Measurements from ENCODE around the gene CNIH3.
"Not testable (repeated sequence)": the region's sequence is repeated elsewhere in the genome, so short reads cannot be mapped to it uniquely, and the experiment has no call there.

The CNIH3 gene

DNA sequence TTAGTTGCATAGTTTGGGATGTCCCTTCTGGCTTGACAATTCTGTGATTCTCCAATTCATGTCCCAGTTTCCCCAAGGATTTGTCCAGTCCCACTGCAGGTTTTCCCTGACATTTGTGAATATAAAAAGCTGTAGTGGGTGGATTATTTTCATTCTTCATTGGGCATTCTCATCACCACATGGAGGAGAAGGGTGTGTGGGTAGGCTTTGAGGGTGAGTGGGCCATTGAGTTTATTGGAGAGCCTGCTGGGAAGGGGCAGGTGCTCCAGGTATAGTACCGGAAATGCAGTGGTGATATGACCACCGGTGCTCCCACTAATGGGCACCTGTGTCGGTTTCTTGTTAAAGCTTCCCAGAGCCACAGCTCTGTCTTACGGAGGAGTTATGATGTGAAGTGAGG lies 74.5 kb downstream of the CNIH3 start:
- DNase-seq = no peak

- no peak for DNase-seq
These were observed 75.2 kb downstream of the CNIH3 start for GRCh38 chr1:224691148-224691925.

DNA sequence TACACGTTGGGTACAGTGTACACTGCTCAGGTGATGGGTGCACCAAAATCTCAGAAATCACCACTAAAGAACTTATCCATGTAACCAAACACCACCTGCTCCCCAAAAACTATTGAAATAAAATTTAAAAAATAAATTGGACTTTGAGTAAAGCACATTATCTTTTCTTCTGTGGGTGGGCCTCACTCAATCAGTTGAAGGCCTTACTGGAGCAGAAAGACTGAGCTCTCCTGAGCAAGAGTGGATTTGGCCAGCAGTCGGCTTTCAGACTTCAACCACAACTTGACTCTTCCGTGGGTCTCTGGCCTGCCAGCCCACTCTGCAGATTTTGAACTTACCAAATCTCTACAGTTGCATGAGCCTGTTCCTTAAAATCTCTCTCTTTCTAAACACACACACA lies 78.9 kb downstream of the CNIH3 start:
- no peak for DNase-seq

DNA sequence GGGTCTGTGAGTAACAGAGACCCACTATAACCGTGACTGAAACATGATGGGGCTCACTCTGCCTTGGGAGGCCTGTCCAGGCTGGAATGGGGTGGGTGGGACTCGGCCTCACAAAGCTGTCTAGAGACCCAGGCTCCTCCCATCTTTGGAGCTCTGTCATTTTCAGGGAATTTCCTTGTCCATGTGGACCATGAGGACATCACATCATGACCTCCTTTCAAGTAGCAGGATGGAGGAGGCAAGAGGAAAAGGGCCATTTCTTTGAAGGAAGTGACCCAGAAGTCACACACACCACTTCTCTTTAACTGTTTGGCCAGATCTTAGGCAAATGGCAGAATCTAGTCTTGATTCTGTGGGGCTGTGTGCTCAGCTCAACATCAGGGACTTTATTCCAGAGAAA lies 79.9 kb downstream of the CNIH3 start:
- no peak for DNase-seq

GRCh38 chr1:224696891-224697765 lies 81.0 kb downstream of the CNIH3 start:
- DNase-seq = no peak

GRCh38 chr1:224698015-224698451 lies 81.9 kb downstream of the CNIH3 start:
- no peak for DNase-seq

DNA sequence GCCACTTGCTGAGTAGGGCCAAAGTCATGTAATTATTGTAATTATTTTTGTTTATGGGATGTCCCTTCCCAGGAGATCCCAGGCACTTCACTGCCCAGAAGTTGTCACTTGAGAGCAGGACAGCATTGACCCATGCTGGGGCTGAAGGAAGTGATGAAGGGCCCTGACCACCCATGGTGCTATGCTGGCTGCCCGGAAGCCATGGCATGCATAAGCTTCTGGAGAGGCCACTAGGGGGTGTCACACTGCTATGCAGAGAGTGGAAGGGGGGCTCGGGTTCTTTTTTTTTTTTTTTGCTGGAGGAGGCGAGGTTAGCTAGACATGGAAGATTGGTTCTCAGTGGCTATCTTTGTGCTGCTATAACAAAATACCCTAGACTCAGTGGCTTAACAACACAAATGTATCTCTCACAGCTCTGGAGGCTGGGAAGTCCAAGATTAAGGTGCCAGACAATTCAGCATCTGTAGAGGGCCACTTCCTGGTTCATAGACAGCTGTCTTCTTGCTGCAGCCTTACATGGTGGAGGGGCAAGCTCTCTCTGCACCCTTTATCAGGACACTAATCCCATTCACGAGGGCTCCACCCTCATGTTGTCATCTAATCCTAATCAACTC lies 84.9 kb downstream of the CNIH3 start:
- DNase-seq = no peak

DNA sequence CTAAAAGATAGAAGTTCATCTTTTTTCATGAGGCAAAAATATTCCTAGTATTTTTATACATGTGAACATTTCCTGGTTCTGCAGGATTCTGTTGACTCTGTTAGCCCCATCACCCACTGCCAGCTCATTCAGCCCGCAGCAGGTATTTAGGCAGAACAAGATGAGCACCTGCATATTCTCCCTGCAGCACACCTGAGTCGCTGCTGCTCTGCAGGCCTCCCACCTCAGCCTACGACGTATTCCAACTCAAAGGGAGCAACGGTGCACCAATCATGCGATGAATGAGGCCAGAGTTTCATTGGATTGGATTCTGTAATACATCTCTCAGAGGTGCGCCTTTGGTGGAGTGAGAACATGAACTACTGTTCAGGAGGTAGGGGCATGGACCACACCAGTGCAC lies 87.6 kb downstream of the CNIH3 start:
- no peak for DNase-seq

DNA sequence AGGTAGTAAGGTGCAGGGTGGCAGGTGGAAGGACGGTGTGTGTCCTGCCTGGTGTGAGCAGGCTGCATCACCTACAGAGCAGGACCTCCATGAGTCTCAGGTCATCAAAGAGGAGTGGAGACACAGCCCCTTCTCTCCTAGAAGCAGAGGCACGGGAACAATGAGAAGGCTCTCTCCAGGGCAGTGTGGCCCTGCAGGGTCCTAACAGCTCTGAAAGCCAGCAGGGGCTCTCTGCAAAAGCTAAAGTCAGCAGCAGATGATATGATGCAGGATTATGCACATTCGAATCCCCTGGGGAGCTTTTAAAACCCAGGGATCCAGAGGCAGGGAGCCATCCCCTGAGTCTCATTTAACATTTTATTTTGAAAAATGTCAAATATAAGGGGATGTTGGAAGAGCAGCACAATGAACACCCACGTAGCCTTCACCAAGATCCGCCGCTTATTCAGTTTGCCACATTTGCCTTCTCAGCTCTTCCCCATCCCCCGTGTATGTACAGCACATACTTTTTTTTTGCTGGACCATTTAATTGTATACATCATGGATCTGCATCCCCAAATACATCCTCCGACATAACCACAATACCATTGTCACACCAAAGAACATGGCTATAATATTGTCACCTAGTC lies 88.1 kb downstream of the CNIH3 start:
- no peak for DNase-seq

DNA sequence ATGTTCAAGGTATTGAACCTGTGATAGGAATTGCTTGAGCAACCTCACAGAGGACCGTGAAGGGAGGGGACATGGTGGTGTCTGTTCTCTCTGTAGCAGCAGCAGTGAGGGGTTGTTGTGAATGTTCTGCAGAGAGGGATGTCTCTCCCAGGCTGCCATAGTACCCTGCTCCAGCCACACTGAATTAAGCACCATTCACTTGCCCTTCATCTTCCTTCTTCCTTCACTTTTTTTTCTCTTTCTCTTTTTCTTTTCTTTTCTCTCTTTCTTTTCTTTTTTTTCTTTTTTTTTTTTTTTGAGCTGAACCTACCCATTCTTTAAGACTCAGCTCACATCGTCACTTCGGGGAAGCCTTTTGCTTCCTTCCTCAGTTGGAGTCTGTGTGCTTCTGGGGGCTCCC lies 89.5 kb downstream of the CNIH3 start:
- DNase-seq = no peak

DNA sequence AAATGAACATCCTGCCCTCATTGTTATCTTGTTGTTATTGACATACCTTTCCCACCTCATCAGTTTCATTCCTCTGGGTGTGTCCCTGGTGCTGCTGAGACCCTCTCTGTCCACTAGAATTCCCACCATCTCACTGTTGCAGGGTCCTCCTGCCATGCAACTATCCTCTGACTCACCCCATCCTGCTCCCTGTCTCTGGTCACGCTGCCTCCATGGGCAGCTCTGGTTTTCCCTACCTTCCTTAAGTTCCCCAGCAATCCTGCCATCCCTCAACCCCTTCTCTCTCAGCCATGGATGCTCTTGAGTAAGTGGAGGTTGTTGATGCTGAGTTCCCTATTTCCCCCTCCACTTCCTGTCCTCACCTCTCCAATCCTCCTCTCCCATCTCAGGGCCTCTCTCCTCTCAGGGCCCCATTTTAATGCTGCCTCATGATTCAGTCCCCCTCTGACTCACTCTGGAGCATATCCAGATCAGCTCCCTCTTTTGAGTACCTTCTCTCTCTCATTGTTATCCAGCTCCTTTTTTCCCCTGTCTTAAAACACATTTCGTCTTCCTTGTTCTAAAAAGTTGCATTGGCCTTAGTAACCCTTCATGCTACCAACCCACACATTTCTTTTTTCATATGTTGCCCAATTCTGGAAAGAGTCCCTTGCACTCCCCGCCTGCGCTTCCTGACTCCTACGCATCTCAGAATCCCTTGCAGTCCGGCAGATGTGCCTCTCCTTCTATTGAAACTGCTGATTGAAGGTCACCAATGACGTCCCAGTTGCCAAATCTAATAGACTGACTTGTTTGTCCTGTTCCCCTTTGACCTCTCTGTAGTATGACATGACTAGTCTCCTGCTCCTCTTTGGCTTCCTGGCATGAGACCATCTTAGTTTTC lies 92.0 kb downstream of the CNIH3 start:
- DNase-seq = no peak

- no peak for DNase-seq
These were observed 94.1 kb downstream of the CNIH3 start for GRCh38 chr1:224710196-224710595.

DNA sequence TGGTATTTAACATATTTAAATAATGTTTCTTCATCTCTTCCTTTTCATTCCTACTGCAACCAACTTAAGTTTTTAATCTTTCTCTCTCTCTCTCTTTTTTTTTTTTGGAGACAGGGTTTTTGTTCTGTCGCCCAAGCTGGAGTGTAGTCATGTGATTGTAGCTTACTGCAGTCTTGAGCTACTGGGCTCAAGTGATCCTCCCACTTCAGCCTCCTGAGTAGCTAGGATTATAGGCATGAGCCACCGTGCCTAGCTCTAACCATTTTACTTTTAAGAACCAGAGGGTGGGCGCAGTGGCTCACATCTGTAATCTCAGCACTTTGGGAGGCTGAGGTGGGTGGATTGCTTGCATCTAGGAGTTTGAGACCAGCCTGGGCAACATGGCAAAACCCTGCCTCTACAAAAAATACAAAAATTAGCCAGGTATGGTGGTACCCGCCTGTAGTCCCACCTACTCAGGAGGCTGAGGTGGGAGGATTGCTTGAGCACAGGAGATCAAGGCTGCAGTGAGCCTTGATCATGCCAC lies 95.2 kb downstream of the CNIH3 start:
- DNase-seq = not testable (repeated sequence)

- no peak for DNase-seq
These were observed 95.8 kb downstream of the CNIH3 start for GRCh38 chr1:224711876-224712275.

- DNase-seq = no peak
These were observed 97.1 kb downstream of the CNIH3 start for GRCh38 chr1:224713228-224713627.

GRCh38 chr1:224714553-224714952 lies 98.4 kb downstream of the CNIH3 start:
- no peak for DNase-seq

GRCh38 chr1:224718470-224719053 lies 102.4 kb downstream of the CNIH3 start:
- DNase-seq = no peak

DNA sequence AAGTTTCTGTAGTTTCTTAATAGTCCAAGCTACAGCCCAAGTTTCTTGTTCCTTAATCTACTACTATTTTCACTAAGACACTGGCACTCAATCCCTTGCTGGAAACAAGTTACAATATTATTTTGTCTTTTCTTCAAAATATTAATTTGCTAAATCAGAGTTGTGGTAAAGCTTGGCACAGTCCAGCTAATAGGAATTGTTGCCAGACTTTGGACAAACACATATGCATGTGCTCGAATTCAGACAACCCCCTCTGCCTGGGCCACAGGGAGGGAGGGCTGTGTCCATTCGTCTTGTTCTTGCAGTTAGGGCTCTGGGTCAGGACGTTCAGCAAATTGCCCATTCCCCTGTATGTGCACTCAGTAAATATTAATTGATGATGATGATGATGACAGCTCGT lies 103.6 kb downstream of the CNIH3 start:
- no peak for DNase-seq

- DNase-seq = no peak
These were observed 104.1 kb downstream of the CNIH3 start for GRCh38 chr1:224720216-224720615.

- DNase-seq = no peak
These were observed 104.9 kb downstream of the CNIH3 start for GRCh38 chr1:224721000-224721399.

GRCh38 chr1:224722838-224723237 lies 106.7 kb downstream of the CNIH3 start:
- no peak for DNase-seq

GRCh38 chr1:224724566-224724965 lies 108.4 kb downstream of the CNIH3 start:
- DNase-seq = no peak

Data from DMS 273 treated with DMSO at 0.1 percent for 48 hours (cell line).